HEK293 (cell line): Measurements from ENCODE around the gene EPHA6.

ENCODE experiments used
- MEIS1 ChIP-seq: sonication (generic); formaldehyde crosslinking; IDR thresholded peaks from 2 replicates; pipeline ENCODE4 v1.8.1; 2022; ENCODE audit warnings: missing genetic modification reagents, mild to moderate bottlenecking, borderline replicate concordance
- ZNF302 ChIP-seq: fragments of 450-650 bp; formaldehyde crosslinking; IDR thresholded peaks from 2 replicates; pipeline ENCODE4 v1.5.1; 2016; ENCODE audit warnings: missing biosample characterization, missing genetic modification characterization, low read depth
- ZNF37A ChIP-seq: fragments of 450-650 bp; IDR thresholded peaks from 2 replicates; pipeline ENCODE4 v1.5.1; 2018; ENCODE audit warnings: missing biosample characterization, missing genetic modification characterization
- ZSCAN16 ChIP-seq: fragments of 450-650 bp; formaldehyde crosslinking; IDR thresholded peaks from 2 replicates; pipeline ENCODE4 v1.5.1; 2016; ENCODE audit warnings: missing biosample characterization, missing genetic modification characterization

DNA sequence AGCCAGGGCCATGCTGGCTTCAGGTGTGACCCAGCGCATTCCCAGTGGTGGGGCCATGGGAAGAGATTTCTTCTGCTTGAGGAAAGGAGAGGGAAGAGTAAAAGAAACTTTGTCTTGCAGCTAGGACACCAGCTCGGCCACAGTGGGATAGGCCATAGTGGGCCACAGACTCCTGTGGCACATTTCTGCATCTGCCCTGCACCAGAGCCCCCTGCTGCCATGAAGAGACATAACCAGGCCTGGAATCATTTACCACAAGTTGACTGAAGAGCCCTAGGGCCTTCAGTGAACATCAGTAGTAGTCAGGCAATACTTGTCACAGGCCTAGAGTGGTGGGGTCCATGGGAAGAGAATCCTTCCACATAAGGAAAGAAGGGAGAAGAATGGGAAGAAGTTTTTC is 538.8 kb downstream of the EPHA6 start:
- no peak for TF ChIP-seq ZNF302
- TF ChIP-seq ZSCAN16 (tag by site-specific recombination) = no peak
- TF ChIP-seq MEIS1 (CRISPR knock-in tag) = no peak
- TF ChIP-seq ZNF37A = no peak
